HepG2 (cell line): ENCODE results near the gene TM9SF2. TPM values are rescaled to one million over a fixed set of nuclear protein-coding genes. Genes with fewer than 3 reads are reported as not detected.

Source experiments
- ATF1 ChIP-seq: IDR thresholded peaks from 2 replicates; pipeline ENCODE4 v1.6.1; 2016; ENCODE audit warnings: mild to moderate bottlenecking, control low read depth
- HNF4G ChIP-seq, 2 experiments: sonication (generic) in 1 of 2; formaldehyde crosslinking in 1 of 2; IDR thresholded peaks; 2 replicates each; pipeline versions ENCODE4 v1.4.0 to v1.6.1; 2011 to 2020; ENCODE audit warnings: borderline replicate concordance in 2 of 2, low read depth in 2 of 2, mild to moderate bottlenecking in 2 of 2, low read length in 1 of 2, missing genetic modification reagents in 1 of 2, moderate library complexity in 1 of 2
- NFYC ChIP-seq: IDR thresholded peaks from 2 replicates; pipeline ENCODE4 v1.6.1; 2016; ENCODE audit warnings: missing genetic modification reagents, missing compliant biosample characterization
- RERE ChIP-seq: IDR thresholded peaks from 2 replicates; pipeline ENCODE4 v1.6.1; 2016; ENCODE audit warnings: low read depth, missing genetic modification reagents, missing compliant biosample characterization
- UBTF ChIP-seq: sonication (generic); formaldehyde crosslinking; IDR thresholded peaks from 2 replicates; pipeline ENCODE4 v1.4.0; 2020; ENCODE audit warnings: mild to moderate bottlenecking, missing genetic modification reagents
- ZBTB25 ChIP-seq: IDR thresholded peaks from 2 replicates; pipeline ENCODE4 v1.6.1; 2018; ENCODE audit warnings: missing genetic modification reagents
- ZBTB43 ChIP-seq: sonication (generic); formaldehyde crosslinking; conservative IDR thresholded peaks from 2 replicates; pipeline ENCODE4 v1.4.0; 2020; ENCODE audit warnings: missing genetic modification reagents
- ZFP91 ChIP-seq: sonication (generic); formaldehyde crosslinking; IDR thresholded peaks from 2 replicates; pipeline ENCODE4 v1.9.0; 2022; ENCODE audit warnings: missing genetic modification reagents, mild to moderate bottlenecking, borderline replicate concordance
- polyA plus RNA-seq, 8 experiments: library from polyadenylated mRNA; depleted of rRNA in 3 of 8; stranded (reverse) in 7 of 8; unstranded in 1 of 8; fragments of >200 nt; fragmentation: Illumina TruSeq in 4 of 8; extraction: Trizol in 4 of 8; gene quantifications; 2 replicates each; pipeline versions ENCODE4 v1.2.1 to v1.2.3, GENCODE V29; 2011 to 2016; ENCODE audit warnings: low read depth in 4 of 8, missing spikeins in 1 of 8, mixed read lengths in 1 of 8; ENCODE audit not compliant: insufficient read depth in 1 of 8
- total RNA-seq, 5 experiments: library from RNA; depleted of rRNA; stranded (reverse); fragments of >200 nt; fragmentation: Illumina TruSeq; extraction: Trizol; gene quantifications; 2 replicates each; pipeline ENCODE4 v1.2.3, GENCODE V29; 2016; ENCODE audit warnings: low read depth in 1 of 5
- TF ChIP-seq, protein P1 (sequence below): sonication (generic); formaldehyde crosslinking; IDR thresholded peaks from 2 replicates; pipeline ENCODE4 v1.4.0; 2020; ENCODE audit warnings: missing genetic modification reagents, borderline replicate concordance
- TF ChIP-seq, protein P2 (sequence below): sonication (generic); formaldehyde crosslinking; IDR thresholded peaks from 2 replicates; pipeline ENCODE4 v1.5.0; 2020; ENCODE audit warnings: missing genetic modification reagents

TM9SF2 gene
- total and polyA plus RNA-seq, 2 of the 13 experiments (the other 11 are each of a cell fraction or from before 2014, with no cell fraction given) = 94.1 to 123 TPM

GRCh38 chr13:99496184-99497142 is 4.8 kb upstream of the TM9SF2 start (continued):
- TF ChIP-seq, protein P1, sequence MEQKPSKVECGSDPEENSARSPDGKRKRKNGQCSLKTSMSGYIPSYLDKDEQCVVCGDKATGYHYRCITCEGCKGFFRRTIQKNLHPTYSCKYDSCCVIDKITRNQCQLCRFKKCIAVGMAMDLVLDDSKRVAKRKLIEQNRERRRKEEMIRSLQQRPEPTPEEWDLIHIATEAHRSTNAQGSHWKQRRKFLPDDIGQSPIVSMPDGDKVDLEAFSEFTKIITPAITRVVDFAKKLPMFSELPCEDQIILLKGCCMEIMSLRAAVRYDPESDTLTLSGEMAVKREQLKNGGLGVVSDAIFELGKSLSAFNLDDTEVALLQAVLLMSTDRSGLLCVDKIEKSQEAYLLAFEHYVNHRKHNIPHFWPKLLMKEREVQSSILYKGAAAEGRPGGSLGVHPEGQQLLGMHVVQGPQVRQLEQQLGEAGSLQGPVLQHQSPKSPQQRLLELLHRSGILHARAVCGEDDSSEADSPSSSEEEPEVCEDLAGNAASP (CRISPR knock-in tag) = no peak
- no peak for TF ChIP-seq UBTF (CRISPR knock-in tag)
- TF ChIP-seq, protein P2, sequence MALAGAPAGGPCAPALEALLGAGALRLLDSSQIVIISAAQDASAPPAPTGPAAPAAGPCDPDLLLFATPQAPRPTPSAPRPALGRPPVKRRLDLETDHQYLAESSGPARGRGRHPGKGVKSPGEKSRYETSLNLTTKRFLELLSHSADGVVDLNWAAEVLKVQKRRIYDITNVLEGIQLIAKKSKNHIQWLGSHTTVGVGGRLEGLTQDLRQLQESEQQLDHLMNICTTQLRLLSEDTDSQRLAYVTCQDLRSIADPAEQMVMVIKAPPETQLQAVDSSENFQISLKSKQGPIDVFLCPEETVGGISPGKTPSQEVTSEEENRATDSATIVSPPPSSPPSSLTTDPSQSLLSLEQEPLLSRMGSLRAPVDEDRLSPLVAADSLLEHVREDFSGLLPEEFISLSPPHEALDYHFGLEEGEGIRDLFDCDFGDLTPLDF = peak; percentile 14; the same call in 1 of the 2 replicates
- TF ChIP-seq ZBTB25 = no peak
- TF ChIP-seq RERE (CRISPR knock-in tag) = no peak
- TF ChIP-seq NFYC (CRISPR knock-in tag) = peak; percentile 86
- TF ChIP-seq ATF1 (CRISPR knock-in tag) = peak; percentile 65
- TF ChIP-seq HNF4G (IDR thresholded peaks at IDR 0.05; ENCODE audit: borderline replicate concordance, low read depth, low read length) = no peak
- no peak for TF ChIP-seq HNF4G (CRISPR knock-in tag; IDR thresholded peaks at IDR 0.05; ENCODE audit: borderline replicate concordance, low read depth)
- TF ChIP-seq ZFP91 (CRISPR knock-in tag) = no peak
- peak; percentile 63; the same call in 1 of the 2 replicates for TF ChIP-seq ZBTB43
